Measurements from ENCODE around the gene ACACB. TPM values are rescaled to one million over a fixed set of nuclear protein-coding genes. Genes with fewer than 3 reads are reported as not detected.

ACACB gene
- total and polyA plus RNA-seq, 2 donors = 2.0 to 9.5 TPM

- Histone ChIP-seq H3K36me3 (ENCODE audit: control insufficient read depth in 2 of 2, insufficient read depth in 2 of 2, low read length in 1 of 2) (no peaks in the 10 kb centered on the region), H3K4me3 (ENCODE audit: low read length in 2 of 2) (no peak overlapping the region), H3K27ac (ENCODE audit: low read depth in 1 of 2, low read length in 1 of 2) (no peak overlapping the region), H3K4me1 (ENCODE audit: control insufficient read depth in 2 of 2, insufficient read depth in 2 of 2, low read length in 2 of 2) (peaks cover 0 to 1% of the 10 kb centered on the region in 2 donors), H3K27me3 (ENCODE audit: control insufficient read depth in 2 of 2, insufficient read depth in 1 of 2, low read length in 1 of 2) (peaks cover 0 to 8% of the 10 kb centered on the region in 2 donors), H3K9me3 (ENCODE audit: control insufficient read depth in 2 of 2, insufficient read depth in 1 of 2, low read length in 1 of 2) (no peaks in the 10 kb centered on the region)
- no peak for DNase-seq (ENCODE audit: low read depth in 6 of 9, low spot score in 9 of 9)
- WGBS = 38% methylated on average over 16 of the region's 16 CpGs
Measured at GRCh38 chr12:109273354-109273753, 157.0 kb downstream of the ACACB start.

DNA sequence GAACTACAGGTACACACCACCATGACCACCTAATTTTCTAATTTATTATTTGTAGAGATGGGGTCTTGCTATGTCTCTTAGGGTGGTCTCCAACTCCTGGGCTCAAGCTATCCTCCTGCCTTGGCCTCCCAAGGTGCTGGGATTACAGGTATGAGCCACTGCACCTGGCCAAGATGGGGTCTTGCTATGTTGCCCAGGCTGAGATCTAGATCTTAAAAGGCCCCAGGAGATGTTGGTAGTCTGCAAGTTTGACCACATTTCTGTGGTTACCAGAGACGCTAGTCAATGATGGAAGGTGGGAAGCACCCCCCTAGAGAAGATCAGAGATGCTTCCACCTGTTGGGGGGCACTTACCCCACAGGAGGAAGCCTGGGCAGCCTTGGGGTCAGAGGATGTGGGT lies 158.0 kb downstream of the ACACB start:
- WGBS = 13% methylated on average over 1 of the region's 1 CpG
- Histone ChIP-seq H3K27me3 (ENCODE audit: control insufficient read depth in 2 of 2, insufficient read depth in 1 of 2, low read length in 1 of 2) (peaks cover 0 to 8% of the 10 kb centered on the region in 2 donors), H3K9me3 (ENCODE audit: control insufficient read depth in 2 of 2, insufficient read depth in 1 of 2, low read length in 1 of 2) (no peaks in the 10 kb centered on the region), H3K27ac (ENCODE audit: low read depth in 1 of 2, low read length in 1 of 2) (no peak overlapping the region), H3K36me3 (ENCODE audit: control insufficient read depth in 2 of 2, insufficient read depth in 2 of 2, low read length in 1 of 2) (no peaks in the 10 kb centered on the region), H3K4me3 (ENCODE audit: low read length in 2 of 2) (no peak overlapping the region), H3K4me1 (ENCODE audit: control insufficient read depth in 2 of 2, insufficient read depth in 2 of 2, low read length in 2 of 2) (peaks cover 0 to 3% of the 10 kb centered on the region in 2 donors)
- DNase-seq (ENCODE audit: low read depth in 6 of 9, low spot score in 9 of 9) = no peak

DNA sequence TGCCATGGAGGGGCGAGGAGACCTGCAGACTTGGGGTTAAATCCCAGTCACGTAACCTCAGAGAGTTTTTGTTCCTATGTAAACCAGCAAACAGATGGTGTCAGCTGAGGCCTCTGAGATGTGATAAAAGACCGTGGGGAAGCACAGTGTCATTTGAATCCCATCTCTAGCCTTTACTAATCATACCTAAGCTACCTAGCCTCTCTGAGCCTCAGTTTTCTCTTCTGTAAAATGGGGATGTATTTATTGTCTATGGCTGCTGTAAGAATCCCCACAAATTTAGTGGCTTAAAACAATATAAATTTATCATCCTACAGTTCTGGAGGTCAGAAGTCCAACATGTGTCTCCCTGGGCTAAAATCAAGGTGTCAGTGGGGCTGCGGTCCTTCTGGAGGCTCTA lies 158.8 kb downstream of the ACACB start:
- no peaks in the 10 kb centered on the region for H3K36me3 ChIP-seq (ENCODE audit: control insufficient read depth in 2 of 2, insufficient read depth in 2 of 2, low read length in 1 of 2)
- H3K27me3 ChIP-seq (ENCODE audit: control insufficient read depth in 2 of 2, insufficient read depth in 1 of 2, low read length in 1 of 2) = peaks cover 0 to 8% of the 10 kb centered on the region in 2 donors
- no peaks in the 10 kb centered on the region for H3K9me3 ChIP-seq (ENCODE audit: control insufficient read depth in 2 of 2, insufficient read depth in 1 of 2, low read length in 1 of 2)
- H3K4me1 ChIP-seq (ENCODE audit: control insufficient read depth in 2 of 2, insufficient read depth in 2 of 2, low read length in 2 of 2) = peaks cover 0 to 3% of the 10 kb centered on the region in 2 donors
- H3K27ac ChIP-seq (ENCODE audit: low read depth in 1 of 2, low read length in 1 of 2) = no peak overlapping the region
- DNase-seq (ENCODE audit: low read depth in 6 of 9, low spot score in 9 of 9) = no peak
- WGBS = 89% methylated on average over 4 of the region's 4 CpGs
- no peak overlapping the region for H3K4me3 ChIP-seq (ENCODE audit: low read length in 2 of 2)

DNA sequence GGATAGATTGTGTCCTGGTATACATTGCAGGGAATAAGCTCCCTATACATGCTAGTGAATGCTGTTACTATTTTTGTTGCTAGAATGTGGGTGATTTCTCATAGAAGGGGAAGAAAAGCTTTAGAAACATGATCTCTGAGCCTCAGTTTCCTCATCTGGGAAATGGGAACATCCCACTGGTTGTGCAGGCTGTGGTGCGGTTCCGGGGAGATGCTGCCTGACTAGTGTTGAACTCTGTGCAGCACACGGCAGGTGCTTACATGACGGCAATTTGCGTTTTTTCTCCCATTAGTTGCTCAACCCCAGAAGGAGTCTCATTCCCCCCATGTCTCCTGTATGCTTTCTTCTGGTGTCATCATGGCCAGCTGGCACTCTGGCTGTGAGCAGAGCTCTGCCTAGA lies 159.8 kb downstream of the ACACB start:
- 98% methylated on average over 5 of the region's 5 CpGs for WGBS
- no peak for DNase-seq (ENCODE audit: low read depth in 6 of 9, low spot score in 9 of 9)

DNA sequence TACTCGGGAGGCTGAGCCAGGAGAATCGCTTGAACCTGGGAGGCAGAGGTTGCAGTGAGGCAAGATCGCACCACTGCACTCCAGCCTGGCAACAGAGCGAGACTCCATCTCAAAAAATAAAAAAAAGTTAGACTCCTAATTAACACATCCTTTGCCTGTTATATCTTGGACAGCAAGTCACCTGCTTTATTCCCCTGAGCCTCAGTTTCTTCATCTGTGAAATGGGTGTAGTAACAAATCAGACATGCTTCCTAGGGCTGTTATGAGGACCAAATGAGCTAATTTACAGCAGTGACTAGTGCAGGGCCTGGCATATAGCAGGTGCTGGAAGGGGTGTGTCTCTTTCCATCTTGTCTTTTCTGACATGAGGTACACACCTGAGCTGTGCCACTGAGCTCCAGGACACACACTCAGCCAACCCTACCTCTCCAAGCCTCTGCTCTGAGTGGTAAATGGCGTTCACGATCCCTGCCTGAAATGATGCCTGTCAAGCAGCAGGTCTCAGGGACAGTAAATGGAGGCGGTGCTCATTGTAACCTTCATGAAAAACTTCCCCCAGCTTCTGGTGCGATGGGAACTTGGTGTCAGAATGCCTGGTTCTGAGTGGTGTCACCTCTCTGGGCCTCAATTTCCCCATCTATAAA lies 161.0 kb downstream of the ACACB start:
- WGBS = 95% methylated on average over 8 of the region's 8 CpGs
- DNase-seq (ENCODE audit: low read depth in 6 of 9, low spot score in 9 of 9) = no peak
- peak overlapping the region in 1 of 2 donors; percentile 26 for H3K27ac ChIP-seq (ENCODE audit: low read depth in 1 of 2, low read length in 1 of 2)

More for the DNA sequence above, 159.8 kb downstream of the ACACB start:
- H3K36me3 ChIP-seq (ENCODE audit: control insufficient read depth in 2 of 2, insufficient read depth in 2 of 2, low read length in 1 of 2) = no peaks in the 10 kb centered on the region
- H3K4me1 ChIP-seq (ENCODE audit: control insufficient read depth in 2 of 2, insufficient read depth in 2 of 2, low read length in 2 of 2) = peaks cover 0 to 3% of the 10 kb centered on the region in 2 donors
- H3K4me3 ChIP-seq (ENCODE audit: low read length in 2 of 2) = no peak overlapping the region
- peaks cover 0 to 8% of the 10 kb centered on the region in 2 donors for H3K27me3 ChIP-seq (ENCODE audit: control insufficient read depth in 2 of 2, insufficient read depth in 1 of 2, low read length in 1 of 2)
- no peak overlapping the region for H3K27ac ChIP-seq (ENCODE audit: low read depth in 1 of 2, low read length in 1 of 2)
- H3K9me3 ChIP-seq (ENCODE audit: control insufficient read depth in 2 of 2, insufficient read depth in 1 of 2, low read length in 1 of 2) = no peaks in the 10 kb centered on the region

DNA sequence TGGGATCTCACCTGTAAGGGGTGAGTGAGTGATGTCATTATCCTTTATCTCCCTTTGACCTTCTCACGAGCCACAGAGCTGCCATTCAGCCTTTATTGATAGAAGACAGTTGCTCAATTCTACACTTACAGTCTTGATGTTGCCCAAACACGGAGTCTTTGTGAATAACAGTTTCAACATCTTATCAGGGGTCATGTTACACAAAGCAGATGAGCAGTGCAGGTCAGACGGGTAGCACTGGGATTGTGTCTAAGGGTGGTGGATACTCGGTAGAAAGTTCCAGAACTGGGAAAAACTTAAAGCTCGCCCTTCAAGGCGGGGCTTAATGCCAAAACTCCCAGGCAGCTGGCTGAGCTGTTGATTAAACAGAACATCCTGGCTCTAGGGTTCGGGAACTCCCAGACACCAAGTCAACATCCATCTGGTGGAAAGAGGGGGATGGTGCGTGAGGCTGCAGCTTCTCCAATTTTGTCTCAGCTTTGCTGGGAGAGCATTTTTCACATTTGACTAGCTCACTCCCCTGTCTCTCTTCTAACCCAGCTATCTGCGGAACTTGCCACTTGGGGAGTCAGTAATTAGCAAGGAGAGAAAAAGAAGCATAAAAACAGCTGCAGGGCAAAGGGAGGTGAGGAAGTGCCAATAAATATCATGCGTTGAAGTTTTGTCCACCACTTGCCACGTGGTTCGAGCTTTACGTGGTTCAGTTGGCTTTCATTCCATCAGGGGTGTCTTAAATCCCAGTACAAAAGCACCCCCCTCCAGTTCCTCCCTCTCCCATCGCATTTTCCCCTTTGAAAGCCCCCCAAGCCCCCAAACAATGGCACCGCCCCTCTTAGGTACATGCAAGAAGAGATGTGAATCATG lies 161.7 kb downstream of the ACACB start:
- no peaks in the 10 kb centered on the region for H3K36me3 ChIP-seq (ENCODE audit: control insufficient read depth in 2 of 2, insufficient read depth in 2 of 2, low read length in 1 of 2)
- no peaks in the 10 kb centered on the region for H3K9me3 ChIP-seq (ENCODE audit: control insufficient read depth in 2 of 2, insufficient read depth in 1 of 2, low read length in 1 of 2)
- DNase-seq (ENCODE audit: low read depth in 6 of 9, low spot score in 9 of 9) = peak in 1 of 9 donors; percentile 18
- peaks cover 0 to 8% of the 10 kb centered on the region in 2 donors for H3K27me3 ChIP-seq (ENCODE audit: control insufficient read depth in 2 of 2, insufficient read depth in 1 of 2, low read length in 1 of 2)
- peaks cover 0 to 3% of the 10 kb centered on the region in 2 donors for H3K4me1 ChIP-seq (ENCODE audit: control insufficient read depth in 2 of 2, insufficient read depth in 2 of 2, low read length in 2 of 2)
- H3K4me3 ChIP-seq (ENCODE audit: low read length in 2 of 2) = no peak overlapping the region
- H3K27ac ChIP-seq (ENCODE audit: low read depth in 1 of 2, low read length in 1 of 2) = peak overlapping the region in 1 of 2 donors; percentile 26
- 90% methylated on average over 15 of the region's 15 CpGs for WGBS

More for the DNA sequence above, 161.0 kb downstream of the ACACB start:
- H3K9me3 ChIP-seq (ENCODE audit: control insufficient read depth in 2 of 2, insufficient read depth in 1 of 2, low read length in 1 of 2) = no peaks in the 10 kb centered on the region
- H3K4me3 ChIP-seq (ENCODE audit: low read length in 2 of 2) = no peak overlapping the region
- H3K27me3 ChIP-seq (ENCODE audit: control insufficient read depth in 2 of 2, insufficient read depth in 1 of 2, low read length in 1 of 2) = peaks cover 0 to 8% of the 10 kb centered on the region in 2 donors
- no peaks in the 10 kb centered on the region for H3K36me3 ChIP-seq (ENCODE audit: control insufficient read depth in 2 of 2, insufficient read depth in 2 of 2, low read length in 1 of 2)
- peaks cover 0 to 3% of the 10 kb centered on the region in 2 donors for H3K4me1 ChIP-seq (ENCODE audit: control insufficient read depth in 2 of 2, insufficient read depth in 2 of 2, low read length in 2 of 2)

DNA sequence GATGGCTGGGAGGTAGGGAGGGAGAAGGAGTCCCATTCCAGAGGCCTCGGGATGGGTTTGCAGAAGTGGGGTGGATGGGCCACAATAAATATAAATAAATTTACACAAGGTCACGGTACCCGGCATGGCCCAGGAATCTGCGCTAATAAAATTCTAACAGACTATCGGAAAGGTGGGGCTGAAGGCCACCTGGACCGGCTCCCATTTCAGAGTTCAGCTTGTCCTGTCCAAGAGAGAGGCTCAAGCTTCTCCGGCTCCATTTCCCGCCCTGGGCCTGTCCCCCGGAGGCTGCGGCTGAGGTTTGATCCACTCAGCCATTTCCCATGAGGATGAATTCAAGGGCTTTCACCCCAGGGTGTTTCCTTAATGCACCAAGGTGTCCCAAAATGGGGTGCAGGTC lies 162.5 kb downstream of the ACACB start:
- Histone ChIP-seq H3K9me3 (ENCODE audit: control insufficient read depth in 2 of 2, insufficient read depth in 1 of 2, low read length in 1 of 2) (no peaks in the 10 kb centered on the region), H3K4me3 (ENCODE audit: low read length in 2 of 2) (no peak overlapping the region), H3K36me3 (ENCODE audit: control insufficient read depth in 2 of 2, insufficient read depth in 2 of 2, low read length in 1 of 2) (no peaks in the 10 kb centered on the region), H3K27ac (ENCODE audit: low read depth in 1 of 2, low read length in 1 of 2) (no peak overlapping the region), H3K27me3 (ENCODE audit: control insufficient read depth in 2 of 2, insufficient read depth in 1 of 2, low read length in 1 of 2) (peaks cover 0 to 2% of the 10 kb centered on the region in 2 donors), H3K4me1 (ENCODE audit: control insufficient read depth in 2 of 2, insufficient read depth in 2 of 2, low read length in 2 of 2) (peaks cover 0 to 3% of the 10 kb centered on the region in 2 donors)
- DNase-seq (ENCODE audit: low read depth in 6 of 9, low spot score in 9 of 9) = no peak
- 98% methylated on average over 10 of the region's 10 CpGs for WGBS

GRCh38 chr12:109279525-109279924 lies 163.1 kb downstream of the ACACB start:
- Histone ChIP-seq H3K27me3 (ENCODE audit: control insufficient read depth in 2 of 2, insufficient read depth in 1 of 2, low read length in 1 of 2) (peaks cover 0 to 2% of the 10 kb centered on the region in 2 donors), H3K36me3 (ENCODE audit: control insufficient read depth in 2 of 2, insufficient read depth in 2 of 2, low read length in 1 of 2) (no peaks in the 10 kb centered on the region), H3K9me3 (ENCODE audit: control insufficient read depth in 2 of 2, insufficient read depth in 1 of 2, low read length in 1 of 2) (no peaks in the 10 kb centered on the region), H3K27ac (ENCODE audit: low read depth in 1 of 2, low read length in 1 of 2) (no peak overlapping the region), H3K4me1 (ENCODE audit: control insufficient read depth in 2 of 2, insufficient read depth in 2 of 2, low read length in 2 of 2) (peaks cover 0 to 3% of the 10 kb centered on the region in 2 donors), H3K4me3 (ENCODE audit: low read length in 2 of 2) (no peak overlapping the region)
- DNase-seq (ENCODE audit: low read depth in 6 of 9, low spot score in 9 of 9) = no peak
- WGBS = 96% methylated on average over 13 of the region's 13 CpGs

- Histone ChIP-seq H3K27ac (ENCODE audit: low read depth in 1 of 2, low read length in 1 of 2) (no peak overlapping the region), H3K9me3 (ENCODE audit: control insufficient read depth in 2 of 2, insufficient read depth in 1 of 2, low read length in 1 of 2) (no peaks in the 10 kb centered on the region), H3K36me3 (ENCODE audit: control insufficient read depth in 2 of 2, insufficient read depth in 2 of 2, low read length in 1 of 2) (no peaks in the 10 kb centered on the region), H3K4me3 (ENCODE audit: low read length in 2 of 2) (no peak overlapping the region), H3K4me1 (ENCODE audit: control insufficient read depth in 2 of 2, insufficient read depth in 2 of 2, low read length in 2 of 2) (peaks cover 0 to 3% of the 10 kb centered on the region in 2 donors), H3K27me3 (ENCODE audit: control insufficient read depth in 2 of 2, insufficient read depth in 1 of 2, low read length in 1 of 2) (no peaks in the 10 kb centered on the region)
- no peak for DNase-seq (ENCODE audit: low read depth in 6 of 9, low spot score in 9 of 9)
- 96% methylated on average over 17 of the region's 17 CpGs for WGBS
Measured at GRCh38 chr12:109281452-109281851, 165.1 kb downstream of the ACACB start.
